Measurements from ENCODE around the gene SPECC1.

DNA sequence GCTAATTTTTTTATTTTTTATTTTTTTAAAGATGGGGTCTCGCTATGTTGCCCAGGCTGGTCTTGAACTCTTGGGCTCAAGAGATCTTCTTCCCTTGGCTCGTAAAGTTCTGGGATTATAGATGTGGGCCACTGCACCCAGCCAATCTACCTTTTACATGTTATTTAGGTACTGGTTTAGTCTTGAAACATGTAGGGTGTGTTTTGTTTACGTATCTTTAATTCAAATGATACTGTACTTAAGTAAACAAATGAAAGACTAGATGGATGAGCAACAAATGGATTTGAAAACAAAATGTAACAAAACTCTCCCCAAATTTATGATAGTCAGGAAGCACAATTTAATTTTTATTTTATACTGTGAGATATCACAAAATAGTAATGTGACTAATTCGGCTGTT, 250.5 kb downstream of the SPECC1 start:
- TF ChIP-seq, protein P1, sequence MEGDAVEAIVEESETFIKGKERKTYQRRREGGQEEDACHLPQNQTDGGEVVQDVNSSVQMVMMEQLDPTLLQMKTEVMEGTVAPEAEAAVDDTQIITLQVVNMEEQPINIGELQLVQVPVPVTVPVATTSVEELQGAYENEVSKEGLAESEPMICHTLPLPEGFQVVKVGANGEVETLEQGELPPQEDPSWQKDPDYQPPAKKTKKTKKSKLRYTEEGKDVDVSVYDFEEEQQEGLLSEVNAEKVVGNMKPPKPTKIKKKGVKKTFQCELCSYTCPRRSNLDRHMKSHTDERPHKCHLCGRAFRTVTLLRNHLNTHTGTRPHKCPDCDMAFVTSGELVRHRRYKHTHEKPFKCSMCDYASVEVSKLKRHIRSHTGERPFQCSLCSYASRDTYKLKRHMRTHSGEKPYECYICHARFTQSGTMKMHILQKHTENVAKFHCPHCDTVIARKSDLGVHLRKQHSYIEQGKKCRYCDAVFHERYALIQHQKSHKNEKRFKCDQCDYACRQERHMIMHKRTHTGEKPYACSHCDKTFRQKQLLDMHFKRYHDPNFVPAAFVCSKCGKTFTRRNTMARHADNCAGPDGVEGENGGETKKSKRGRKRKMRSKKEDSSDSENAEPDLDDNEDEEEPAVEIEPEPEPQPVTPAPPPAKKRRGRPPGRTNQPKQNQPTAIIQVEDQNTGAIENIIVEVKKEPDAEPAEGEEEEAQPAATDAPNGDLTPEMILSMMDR (IDR thresholded peaks at IDR 0.05 in 2 of 3, conservative IDR thresholded peaks at IDR 0.05 in 1 of 3; ENCODE audit: borderline replicate concordance in 1 of 3, insufficient read depth in 1 of 3, low read depth in 2 of 3, low read length in 2 of 3) = no peak
- TF ChIP-seq ZFX (IDR thresholded peaks at IDR 0.05) = no peak
- no peak for TF ChIP-seq EZH2 (IDR thresholded peaks at IDR 0.05)
- TF ChIP-seq SIN3A (IDR thresholded peaks at IDR 0.05; ENCODE audit: low read depth) = no peak

Measured in HCT116 (cell line).